Vagina (tissue), 2 donors: ENCODE measurements around the gene LAMC3.

Source experiments
- POLR2AphosphoS5 ChIP-seq, 2 donors: sonication (generic); formaldehyde crosslinking; IDR thresholded peaks; one replicate each; pipeline ENCODE4 v1.9.0; 2017; ENCODE audit warnings: antibody characterized with exemption in 2 of 2, mild to moderate bottlenecking in 2 of 2, low read depth in 1 of 2; ENCODE audit not compliant: insufficient read depth in 1 of 2
- TF ChIP-seq, protein P1 (sequence below), 3 experiments: fragments of 450-650 bp in 2 of 3; fragments of 200-600 bp in 1 of 3; sonication (generic) in 1 of 3; IDR thresholded peaks; one replicate each; pipeline ENCODE4 v1.5.1; 2017 to 2019; ENCODE audit warnings: antibody characterized with exemption in 3 of 3, mild to moderate bottlenecking in 2 of 3, moderate library complexity in 2 of 3

GRCh38 chr9:131048332-131048731, 39.4 kb downstream of the LAMC3 start:
- TF ChIP-seq, protein P1, sequence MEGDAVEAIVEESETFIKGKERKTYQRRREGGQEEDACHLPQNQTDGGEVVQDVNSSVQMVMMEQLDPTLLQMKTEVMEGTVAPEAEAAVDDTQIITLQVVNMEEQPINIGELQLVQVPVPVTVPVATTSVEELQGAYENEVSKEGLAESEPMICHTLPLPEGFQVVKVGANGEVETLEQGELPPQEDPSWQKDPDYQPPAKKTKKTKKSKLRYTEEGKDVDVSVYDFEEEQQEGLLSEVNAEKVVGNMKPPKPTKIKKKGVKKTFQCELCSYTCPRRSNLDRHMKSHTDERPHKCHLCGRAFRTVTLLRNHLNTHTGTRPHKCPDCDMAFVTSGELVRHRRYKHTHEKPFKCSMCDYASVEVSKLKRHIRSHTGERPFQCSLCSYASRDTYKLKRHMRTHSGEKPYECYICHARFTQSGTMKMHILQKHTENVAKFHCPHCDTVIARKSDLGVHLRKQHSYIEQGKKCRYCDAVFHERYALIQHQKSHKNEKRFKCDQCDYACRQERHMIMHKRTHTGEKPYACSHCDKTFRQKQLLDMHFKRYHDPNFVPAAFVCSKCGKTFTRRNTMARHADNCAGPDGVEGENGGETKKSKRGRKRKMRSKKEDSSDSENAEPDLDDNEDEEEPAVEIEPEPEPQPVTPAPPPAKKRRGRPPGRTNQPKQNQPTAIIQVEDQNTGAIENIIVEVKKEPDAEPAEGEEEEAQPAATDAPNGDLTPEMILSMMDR (IDR thresholded peaks at IDR 0.05), result no peak
- no peak for TF ChIP-seq POLR2AphosphoS5 (IDR thresholded peaks at IDR 0.05; ENCODE audit: insufficient read depth in 1 of 2, low read depth in 1 of 2)
